ENCODE measurements around the gene PPP1R7. TPM values are rescaled to one million over a fixed set of nuclear protein-coding genes. Genes with fewer than 3 reads are reported as not detected.

PPP1R7 gene
- total and polyA plus RNA-seq, 2 experiments from 2014 or later: 53.1 to 107 TPM

- in situ Hi-C loops (cut with MboI): no loop called here
- Histone ChIP-seq H3K4me1 (ENCODE audit: insufficient read depth) (no peaks in the 10 kb centered on the region), H3K27me3 (replicated peaks; ENCODE audit: insufficient read depth) (no peaks in the 10 kb centered on the region), H3K9me3 (ENCODE audit: low read depth) (no peaks in the 10 kb centered on the region), H3K9me2 (ENCODE audit: insufficient read depth) (no peaks in the 10 kb centered on the region), H3K36me3 (ENCODE audit: low read depth) (no peaks in the 10 kb centered on the region), H4K20me1 (ENCODE audit: insufficient read depth) (no peaks in the 10 kb centered on the region), H3K4me2 (ENCODE audit: unreplicated experiment) (no peak overlapping the region), H3K79me2 (ENCODE audit: insufficient read depth) (no peaks in the 10 kb centered on the region), H3K4me3 (no peak overlapping the region), H2AFZ (no peak overlapping the region), H3F3A (ENCODE audit: insufficient read depth) (no peaks in the 10 kb centered on the region), H3K9ac (no peak overlapping the region), H3K27ac (no peak overlapping the region)
- DNase-seq: no peak
- 98 to 99% methylated on average over 8 of the region's 8 CpGs for WGBS, 2 experiments (ENCODE audit: low coverage in 1 of 2, low lambda C conversion rate in 2 of 2, missing lambda C conversion rate in 2 of 2)
- TF ChIP-seq EZH2 (IDR thresholded peaks at IDR 0.05; ENCODE audit: insufficient read depth, poor library complexity, severe bottlenecking) (no peak), EZH2phosphoT487 (IDR thresholded peaks at IDR 0.05; ENCODE audit: insufficient read depth, low read depth) (no peak)
Measured at GRCh38 chr2:241128266-241128665, 22.0 kb upstream of the PPP1R7 start.

GRCh38 chr2:241129086-241129871 lies 21.0 kb upstream of the PPP1R7 start:
- in situ Hi-C loops (cut with MboI): no loop called here
- no peaks in the 10 kb centered on the region for H3K9me3 ChIP-seq (ENCODE audit: low read depth)
- DNase-seq: no peak

GRCh38 chr2:241130316-241130715 lies 20.0 kb upstream of the PPP1R7 start:
- no peak for DNase-seq
- 96 to 97% methylated on average over 16 of the region's 16 CpGs for WGBS, 2 experiments (ENCODE audit: low coverage in 1 of 2, low lambda C conversion rate in 2 of 2, missing lambda C conversion rate in 2 of 2)
- Histone ChIP-seq H4K20me1 (ENCODE audit: insufficient read depth) (no peaks in the 10 kb centered on the region), H3K27me3 (replicated peaks; ENCODE audit: insufficient read depth) (no peaks in the 10 kb centered on the region), H3K9me3 (ENCODE audit: low read depth) (no peaks in the 10 kb centered on the region), H3K4me3 (no peak overlapping the region), H3K79me2 (ENCODE audit: insufficient read depth) (no peaks in the 10 kb centered on the region), H3F3A (ENCODE audit: insufficient read depth) (no peaks in the 10 kb centered on the region), H3K27ac (no peak overlapping the region), H3K4me2 (ENCODE audit: unreplicated experiment) (no peak overlapping the region), H2AFZ (no peak overlapping the region), H3K9ac (no peak overlapping the region), H3K4me1 (ENCODE audit: insufficient read depth) (no peaks in the 10 kb centered on the region), H3K36me3 (ENCODE audit: low read depth) (no peaks in the 10 kb centered on the region), H3K9me2 (ENCODE audit: insufficient read depth) (no peaks in the 10 kb centered on the region)
- in situ Hi-C loops (cut with MboI): no loop called here
- no peak for TF ChIP-seq EZH2 (IDR thresholded peaks at IDR 0.05; ENCODE audit: insufficient read depth, poor library complexity, severe bottlenecking)
- TF ChIP-seq EZH2phosphoT487 (IDR thresholded peaks at IDR 0.05; ENCODE audit: insufficient read depth, low read depth): no peak

More at GRCh38 chr2:241129086-241129871, 21.0 kb upstream of the PPP1R7 start:
- Histone ChIP-seq H2AFZ (no peak overlapping the region), H3K9ac (no peak overlapping the region), H3K4me1 (ENCODE audit: insufficient read depth) (no peaks in the 10 kb centered on the region), H3K36me3 (ENCODE audit: low read depth) (no peaks in the 10 kb centered on the region), H4K20me1 (ENCODE audit: insufficient read depth) (no peaks in the 10 kb centered on the region), H3K4me2 (ENCODE audit: unreplicated experiment) (no peak overlapping the region), H3K79me2 (ENCODE audit: insufficient read depth) (no peaks in the 10 kb centered on the region), H3K27me3 (replicated peaks; ENCODE audit: insufficient read depth) (no peaks in the 10 kb centered on the region), H3K4me3 (no peak overlapping the region), H3K9me2 (ENCODE audit: insufficient read depth) (no peaks in the 10 kb centered on the region), H3K27ac (no peak overlapping the region), H3F3A (ENCODE audit: insufficient read depth) (no peaks in the 10 kb centered on the region)
- WGBS, 2 experiments (ENCODE audit: low coverage in 1 of 2, low lambda C conversion rate in 2 of 2, missing lambda C conversion rate in 2 of 2): 93 to 94% methylated on average over 12 of the region's 12 CpGs
- TF ChIP-seq EZH2 (IDR thresholded peaks at IDR 0.05; ENCODE audit: insufficient read depth, poor library complexity, severe bottlenecking): no peak
- TF ChIP-seq EZH2phosphoT487 (IDR thresholded peaks at IDR 0.05; ENCODE audit: insufficient read depth, low read depth): no peak

GRCh38 chr2:241131531-241131930 lies 18.7 kb upstream of the PPP1R7 start:
- no peak for TF ChIP-seq EZH2 (IDR thresholded peaks at IDR 0.05; ENCODE audit: insufficient read depth, poor library complexity, severe bottlenecking)
- TF ChIP-seq EZH2phosphoT487 (IDR thresholded peaks at IDR 0.05; ENCODE audit: insufficient read depth, low read depth): no peak
- H4K20me1 ChIP-seq (ENCODE audit: insufficient read depth): no peaks in the 10 kb centered on the region
- H3K9ac ChIP-seq: no peak overlapping the region
- H3K9me3 ChIP-seq (ENCODE audit: low read depth): no peaks in the 10 kb centered on the region
- H3K36me3 ChIP-seq (ENCODE audit: low read depth): no peaks in the 10 kb centered on the region
- in situ Hi-C loops (cut with MboI): no loop called here
- no peaks in the 10 kb centered on the region for H3K4me1 ChIP-seq (ENCODE audit: insufficient read depth)
- H3F3A ChIP-seq (ENCODE audit: insufficient read depth): no peaks in the 10 kb centered on the region
- no peak overlapping the region for H2AFZ ChIP-seq
- DNase-seq: no peak
- H3K27ac ChIP-seq: no peak overlapping the region
- H3K27me3 ChIP-seq (replicated peaks; ENCODE audit: insufficient read depth): no peaks in the 10 kb centered on the region
- no peaks in the 10 kb centered on the region for H3K79me2 ChIP-seq (ENCODE audit: insufficient read depth)
- H3K4me3 ChIP-seq: no peak overlapping the region
- H3K9me2 ChIP-seq (ENCODE audit: insufficient read depth): no peaks in the 10 kb centered on the region
- 89 to 94% methylated on average over 7 of the region's 7 CpGs for WGBS, 2 experiments (ENCODE audit: low coverage in 1 of 2, low lambda C conversion rate in 2 of 2, missing lambda C conversion rate in 2 of 2)
- H3K4me2 ChIP-seq (ENCODE audit: unreplicated experiment): no peak overlapping the region

Measured in GM23248 (cell line).